Astrocyte (in vitro differentiated cells and primary cell): Measurements from ENCODE around the gene CALR3. TPM values are rescaled to one million over a fixed set of nuclear protein-coding genes. Genes with fewer than 3 reads are reported as not detected.

Experiments used
- DNase-seq: peaks from one replicate; pipeline ENCODE4 v3.0.0-alpha.2; 2010; ENCODE audit warnings: low read depth
- FAIRE-seq: peaks from 2 replicates; lab custom pipeline; 2011; peaks lifted over from hg19 to GRCh38; lab: Jason Lieb, UNC
- H2AFZ ChIP-seq: 2 replicates; pipeline ENCODE4 v1.6.0; 2012; ENCODE audit warnings: low read depth, low read length, inconsistent platforms
- H3K27ac ChIP-seq: 2 replicates; pipeline ENCODE4 v1.5.1; 2011; ENCODE audit warnings: low read depth, low read length, inconsistent platforms
- H3K27me3 ChIP-seq: 2 replicates; pipeline ENCODE4 v1.6.0; 2011; ENCODE audit warnings: low read length, inconsistent platforms; ENCODE audit not compliant: insufficient read depth
- H3K36me3 ChIP-seq: 2 replicates; pipeline ENCODE4 v1.5.1; 2011; ENCODE audit warnings: low read length, inconsistent platforms; ENCODE audit not compliant: insufficient read depth
- H3K4me1 ChIP-seq: 2 replicates; pipeline ENCODE4 v1.5.1; 2011; ENCODE audit warnings: low read length, inconsistent platforms; ENCODE audit not compliant: insufficient read depth
- H3K4me2 ChIP-seq: 2 replicates; pipeline ENCODE4 v1.6.0; 2012; ENCODE audit warnings: low read length, inconsistent platforms
- H3K4me3 ChIP-seq: 2 replicates; pipeline ENCODE4 v1.5.1; 2011; ENCODE audit warnings: low read depth, mild to moderate bottlenecking, low read length, inconsistent platforms; ENCODE audit not compliant: insufficient read depth
- H3K79me2 ChIP-seq: 2 replicates; pipeline ENCODE4 v1.6.0; 2012; ENCODE audit warnings: mild to moderate bottlenecking, low read length, inconsistent platforms; ENCODE audit not compliant: insufficient read depth
- H3K9ac ChIP-seq: 2 replicates; pipeline ENCODE4 v1.6.0; 2012; ENCODE audit warnings: mild to moderate bottlenecking, low read length, inconsistent platforms
- H3K9me3 ChIP-seq: 2 replicates; pipeline ENCODE4 v1.5.1; 2012; ENCODE audit warnings: low read depth, mild to moderate bottlenecking, low read length, inconsistent platforms; ENCODE audit not compliant: insufficient read depth
- H4K20me1 ChIP-seq: 2 replicates; pipeline ENCODE4 v1.6.0; 2012; ENCODE audit warnings: low read length, inconsistent platforms; ENCODE audit not compliant: insufficient read depth
- H3K27ac Mint-ChIP-seq: one replicate; pipeline ENCODE4 v1.8.0; 2021; ENCODE audit warnings: mild to moderate bottlenecking, mixed read lengths; ENCODE audit not compliant: unreplicated experiment
- H3K27me3 Mint-ChIP-seq: one replicate; pipeline ENCODE4 v1.8.0; 2021; ENCODE audit warnings: low read depth, mixed read lengths; ENCODE audit not compliant: unreplicated experiment
- H3K36me3 Mint-ChIP-seq: one replicate; pipeline ENCODE4 v1.8.0; 2021; ENCODE audit warnings: low read depth, mixed read lengths; ENCODE audit not compliant: unreplicated experiment
- H3K4me1 Mint-ChIP-seq: one replicate; pipeline ENCODE4 v1.8.0; 2021; ENCODE audit warnings: low read depth, mixed read lengths; ENCODE audit not compliant: unreplicated experiment
- H3K4me3 Mint-ChIP-seq: one replicate; pipeline ENCODE4 v1.8.0; 2021; ENCODE audit warnings: mild to moderate bottlenecking, moderate library complexity, mixed read lengths; ENCODE audit not compliant: unreplicated experiment
- H3K9me3 Mint-ChIP-seq: one replicate; pipeline ENCODE4 v1.8.0; 2021; ENCODE audit warnings: mild to moderate bottlenecking, mixed read lengths; ENCODE audit not compliant: unreplicated experiment
- EZH2 ChIP-seq: IDR thresholded peaks from 2 replicates; pipeline ENCODE4 v1.6.1; 2012; ENCODE audit warnings: mild to moderate bottlenecking, low read length, inconsistent platforms; ENCODE audit not compliant: insufficient read depth
- total RNA-seq: library from RNA; stranded (reverse); gene quantifications from 2 replicates; pipeline ENCODE4 v1.2.1, GENCODE V29; 2021
- TF ChIP-seq, protein P1 (sequence below): IDR thresholded peaks from 2 replicates; pipeline ENCODE4 v1.5.1; 2011; ENCODE audit warnings: low read depth, mild to moderate bottlenecking, inconsistent platforms, low read length, moderate library complexity; ENCODE audit not compliant: insufficient read depth

Gene CALR3
- total RNA-seq, 1 donor from 2014 or later: not detected

DNA sequence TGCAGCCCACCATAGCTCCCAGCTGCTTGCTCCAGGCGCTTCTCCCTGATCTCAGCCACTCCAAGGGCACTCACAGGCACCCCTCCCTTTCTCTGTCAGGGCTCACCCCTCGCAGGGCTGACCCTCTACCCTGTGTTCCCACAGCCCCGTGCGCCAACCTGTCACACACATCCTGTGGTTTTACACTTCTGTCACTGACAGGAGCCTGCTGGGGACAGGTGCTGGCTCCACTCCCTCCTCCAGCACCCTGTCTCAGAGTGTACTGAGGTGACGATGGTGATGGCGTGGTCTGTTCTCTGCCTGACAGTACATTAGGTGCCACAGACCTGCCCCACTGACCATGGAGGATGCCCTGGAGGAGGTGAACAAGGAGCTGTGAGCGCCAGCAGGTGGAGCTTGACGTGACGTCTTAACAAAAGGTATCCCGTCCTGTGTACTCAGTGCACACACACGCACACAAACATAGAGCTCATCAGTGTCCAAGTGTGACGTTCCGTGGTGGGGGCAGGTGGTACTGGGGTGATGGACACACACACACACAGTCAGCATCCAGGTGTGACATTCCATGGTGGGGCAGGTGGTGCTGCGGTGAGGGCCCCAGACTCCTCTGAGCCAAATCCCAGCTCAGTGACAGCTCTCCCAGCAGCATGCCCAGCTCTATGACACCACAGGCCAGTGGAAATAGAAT is 21.1 kb upstream of the CALR3 start:
- no peak for DNase-seq
- H3K27me3 Mint-ChIP-seq: no peaks in the 10 kb centered on the region
- Histone ChIP-seq H3K36me3 (peaks cover 19% of the 10 kb centered on the region), H3K9me3 (no peaks in the 10 kb centered on the region), H3K79me2 (no peaks in the 10 kb centered on the region), H3K4me1 (no peaks in the 10 kb centered on the region), H3K9ac (no peak overlapping the region), H3K27ac (no peak overlapping the region), H3K4me3 (no peak overlapping the region), H3K4me2 (no peak overlapping the region), H3K27me3 (no peaks in the 10 kb centered on the region), H4K20me1 (peaks cover 27% of the 10 kb centered on the region), H2AFZ (no peak overlapping the region)
- H3K27ac Mint-ChIP-seq: no peak overlapping the region
- FAIRE-seq: no peak
- TF ChIP-seq, protein P1, sequence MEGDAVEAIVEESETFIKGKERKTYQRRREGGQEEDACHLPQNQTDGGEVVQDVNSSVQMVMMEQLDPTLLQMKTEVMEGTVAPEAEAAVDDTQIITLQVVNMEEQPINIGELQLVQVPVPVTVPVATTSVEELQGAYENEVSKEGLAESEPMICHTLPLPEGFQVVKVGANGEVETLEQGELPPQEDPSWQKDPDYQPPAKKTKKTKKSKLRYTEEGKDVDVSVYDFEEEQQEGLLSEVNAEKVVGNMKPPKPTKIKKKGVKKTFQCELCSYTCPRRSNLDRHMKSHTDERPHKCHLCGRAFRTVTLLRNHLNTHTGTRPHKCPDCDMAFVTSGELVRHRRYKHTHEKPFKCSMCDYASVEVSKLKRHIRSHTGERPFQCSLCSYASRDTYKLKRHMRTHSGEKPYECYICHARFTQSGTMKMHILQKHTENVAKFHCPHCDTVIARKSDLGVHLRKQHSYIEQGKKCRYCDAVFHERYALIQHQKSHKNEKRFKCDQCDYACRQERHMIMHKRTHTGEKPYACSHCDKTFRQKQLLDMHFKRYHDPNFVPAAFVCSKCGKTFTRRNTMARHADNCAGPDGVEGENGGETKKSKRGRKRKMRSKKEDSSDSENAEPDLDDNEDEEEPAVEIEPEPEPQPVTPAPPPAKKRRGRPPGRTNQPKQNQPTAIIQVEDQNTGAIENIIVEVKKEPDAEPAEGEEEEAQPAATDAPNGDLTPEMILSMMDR: no peak
- TF ChIP-seq EZH2: no peak
- no peaks in the 10 kb centered on the region for H3K9me3 Mint-ChIP-seq
- no peak overlapping the region for H3K4me3 Mint-ChIP-seq
- no peaks in the 10 kb centered on the region for H3K4me1 Mint-ChIP-seq
- peaks cover 7% of the 10 kb centered on the region for H3K36me3 Mint-ChIP-seq

DNA sequence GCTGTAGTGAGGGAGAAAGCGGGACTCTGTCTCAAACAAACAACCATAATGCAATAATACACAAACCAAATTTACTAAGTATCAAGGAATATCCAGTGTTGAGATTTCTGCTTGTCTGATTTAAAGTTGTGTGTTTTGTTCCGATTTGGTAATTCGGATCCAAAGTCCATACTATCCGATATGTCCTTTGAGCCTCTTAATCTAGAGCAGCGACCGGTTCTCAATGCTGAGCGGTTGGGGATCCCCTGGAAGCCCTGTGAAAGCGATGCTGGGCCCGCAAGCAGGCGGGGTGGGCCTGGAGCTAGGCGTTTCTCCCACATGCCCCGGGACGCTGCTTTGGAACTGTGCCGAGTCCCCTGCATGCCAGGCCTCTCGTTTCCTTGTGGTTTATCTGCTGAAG is 20.4 kb upstream of the CALR3 start:
- H3K36me3 Mint-ChIP-seq: peaks cover 7% of the 10 kb centered on the region

More for the DNA sequence above, 20.4 kb upstream of the CALR3 start:
- TF ChIP-seq, protein P1: no peak
- no peak for TF ChIP-seq EZH2
- H3K4me1 Mint-ChIP-seq: no peaks in the 10 kb centered on the region
- Histone ChIP-seq H3K27ac (no peak overlapping the region), H3K4me1 (no peaks in the 10 kb centered on the region), H3K4me3 (no peak overlapping the region), H3K79me2 (no peaks in the 10 kb centered on the region), H3K4me2 (no peak overlapping the region), H3K27me3 (no peaks in the 10 kb centered on the region), H3K9me3 (no peaks in the 10 kb centered on the region), H3K9ac (no peak overlapping the region), H2AFZ (no peak overlapping the region), H3K36me3 (peaks cover 19% of the 10 kb centered on the region), H4K20me1 (peaks cover 27% of the 10 kb centered on the region)
- FAIRE-seq (no peak), DNase-seq (no peak)
- H3K4me3 Mint-ChIP-seq: no peak overlapping the region
- no peaks in the 10 kb centered on the region for H3K27me3 Mint-ChIP-seq
- no peak overlapping the region for H3K27ac Mint-ChIP-seq
- no peaks in the 10 kb centered on the region for H3K9me3 Mint-ChIP-seq
